Measurements from ENCODE around the gene ZNF407.

DNA sequence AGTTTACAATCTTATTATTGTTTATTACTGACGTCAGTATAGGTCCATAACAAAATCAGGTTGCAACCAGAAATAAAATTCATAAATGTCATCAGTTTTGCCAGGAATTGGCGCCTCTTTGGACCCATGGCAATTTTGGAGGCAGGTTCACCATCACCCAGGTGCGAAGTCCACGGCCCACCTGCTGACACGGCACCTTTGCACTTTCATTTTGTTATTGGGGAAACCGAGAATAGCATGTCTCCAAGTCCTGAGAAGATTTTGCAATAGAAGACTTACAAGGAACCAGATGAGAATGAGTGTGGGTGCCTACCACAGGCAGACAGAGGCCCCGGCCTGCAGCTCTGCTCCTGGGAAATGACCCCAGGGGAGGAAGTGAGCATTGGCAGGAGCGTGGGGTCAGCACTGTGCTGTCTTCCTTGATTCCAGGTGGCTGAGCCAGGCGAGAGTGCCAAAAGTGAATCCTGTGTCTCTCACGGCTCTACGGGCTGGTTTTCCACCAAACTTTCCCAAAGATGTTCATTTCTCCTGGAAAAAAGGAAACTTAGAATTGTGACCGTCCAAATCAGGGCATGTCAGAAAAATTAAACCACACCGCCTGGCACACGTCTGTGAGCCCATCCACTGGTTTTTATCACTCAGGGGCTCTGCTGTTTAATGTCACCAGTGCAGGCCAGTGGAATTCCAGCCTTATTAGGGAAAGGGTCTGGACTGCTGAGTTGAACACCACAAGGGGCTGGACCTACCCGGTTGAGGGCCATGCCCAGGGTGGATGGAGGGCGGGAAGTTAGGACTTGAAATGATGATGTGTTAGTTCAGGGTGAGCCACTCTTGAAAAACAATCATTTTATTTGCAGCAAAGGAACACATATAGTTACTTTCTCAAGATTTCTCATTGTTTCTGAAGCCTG lies 514.8 kb downstream of the ZNF407 start:
- TF ChIP-seq, protein P1, sequence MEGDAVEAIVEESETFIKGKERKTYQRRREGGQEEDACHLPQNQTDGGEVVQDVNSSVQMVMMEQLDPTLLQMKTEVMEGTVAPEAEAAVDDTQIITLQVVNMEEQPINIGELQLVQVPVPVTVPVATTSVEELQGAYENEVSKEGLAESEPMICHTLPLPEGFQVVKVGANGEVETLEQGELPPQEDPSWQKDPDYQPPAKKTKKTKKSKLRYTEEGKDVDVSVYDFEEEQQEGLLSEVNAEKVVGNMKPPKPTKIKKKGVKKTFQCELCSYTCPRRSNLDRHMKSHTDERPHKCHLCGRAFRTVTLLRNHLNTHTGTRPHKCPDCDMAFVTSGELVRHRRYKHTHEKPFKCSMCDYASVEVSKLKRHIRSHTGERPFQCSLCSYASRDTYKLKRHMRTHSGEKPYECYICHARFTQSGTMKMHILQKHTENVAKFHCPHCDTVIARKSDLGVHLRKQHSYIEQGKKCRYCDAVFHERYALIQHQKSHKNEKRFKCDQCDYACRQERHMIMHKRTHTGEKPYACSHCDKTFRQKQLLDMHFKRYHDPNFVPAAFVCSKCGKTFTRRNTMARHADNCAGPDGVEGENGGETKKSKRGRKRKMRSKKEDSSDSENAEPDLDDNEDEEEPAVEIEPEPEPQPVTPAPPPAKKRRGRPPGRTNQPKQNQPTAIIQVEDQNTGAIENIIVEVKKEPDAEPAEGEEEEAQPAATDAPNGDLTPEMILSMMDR (IDR thresholded peaks at IDR 0.05), result no peak
- TF ChIP-seq POLR2A (IDR thresholded peaks at IDR 0.05), result no peak
